AG10803 (cell line): ENCODE measurements around the gene ANKRD9.

Experiments used
- DNase-seq: peaks from one replicate; pipeline ENCODE4 v3.0.0; 2010; ENCODE audit warnings: low read depth
- H3K4me3 ChIP-seq: 2 replicates; pipeline ENCODE4 v1.5.1; 2011; ENCODE audit warnings: mild to moderate bottlenecking, low read length, control low read depth
- CTCF ChIP-seq: conservative IDR thresholded peaks from 2 replicates; pipeline ENCODE4 v1.5.1; 2011; ENCODE audit warnings: mild to moderate bottlenecking, low read length, control low read depth, inconsistent platforms

Gene ANKRD9

DNA sequence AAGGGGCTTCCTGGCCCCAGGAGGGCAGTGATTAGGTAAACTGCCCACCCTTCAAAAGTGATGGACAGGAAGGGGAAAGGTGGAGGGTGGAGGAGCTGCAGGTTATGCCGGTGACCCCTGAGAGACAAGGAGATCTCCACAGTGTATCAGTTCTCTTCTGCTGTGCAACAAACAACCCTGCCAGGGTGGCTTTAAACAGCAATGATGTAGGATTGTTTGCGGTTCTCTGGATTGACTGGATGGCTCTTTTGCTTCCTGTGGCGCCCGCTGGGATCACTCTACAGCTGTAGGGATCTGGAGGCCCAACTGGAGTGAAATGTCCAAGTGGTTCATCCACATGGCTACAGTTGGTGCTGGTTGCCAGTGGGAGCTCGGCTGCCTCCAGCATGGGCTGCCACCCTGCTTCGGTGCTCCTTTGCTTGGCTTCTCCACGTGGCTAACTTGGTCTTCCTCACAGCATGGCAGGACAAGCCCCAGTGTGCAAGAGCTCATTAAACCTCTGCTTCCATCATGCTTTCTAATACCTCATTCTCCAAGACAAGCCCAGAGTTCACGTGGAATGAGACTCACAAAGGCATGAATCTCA, 8.6 kb upstream of the ANKRD9 start:
- no peak for TF ChIP-seq CTCF
- H3K4me3 ChIP-seq, result no peak overlapping the region
- no peak for DNase-seq

DNA sequence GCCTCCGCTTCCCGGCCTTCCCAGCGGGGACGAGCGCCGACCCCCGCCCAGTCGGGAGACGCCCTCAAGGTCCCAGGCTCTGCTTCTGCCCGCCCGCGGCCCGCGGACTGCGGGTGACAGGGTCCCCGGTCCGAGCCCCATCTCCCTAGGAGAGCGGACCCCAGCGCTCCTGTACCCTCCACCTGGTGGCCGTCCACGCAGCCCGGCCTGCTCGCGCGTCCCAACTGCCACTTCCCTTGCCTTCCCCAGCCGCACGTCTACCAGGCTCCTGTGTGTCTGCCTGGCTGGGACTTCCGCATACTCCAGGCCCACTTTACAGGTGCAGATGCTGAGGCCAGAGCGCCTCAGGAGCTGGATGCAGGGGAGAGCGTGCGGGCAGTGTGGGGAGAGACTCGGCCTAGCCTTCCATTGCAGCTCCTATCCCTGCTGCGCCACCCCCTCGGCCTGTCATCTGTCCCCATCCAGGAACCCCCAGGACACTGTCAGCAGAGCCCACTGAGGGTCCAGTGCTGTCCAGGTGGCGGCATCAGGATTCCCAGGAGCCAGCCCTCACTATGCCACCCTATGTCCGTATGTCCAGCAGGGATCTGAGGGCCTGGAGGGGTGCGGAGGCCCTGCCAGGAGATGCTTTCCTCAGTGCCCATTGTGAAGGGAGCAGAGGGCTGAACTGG, 8.0 kb upstream of the ANKRD9 start:
- TF ChIP-seq CTCF, result no peak
- peak overlapping the region; percentile 51 for H3K4me3 ChIP-seq
- no peak for DNase-seq

GRCh38 chr14:102516531-102517391, 7.2 kb upstream of the ANKRD9 start:
- H3K4me3 ChIP-seq, result peak overlapping the region; percentile 65
- peak; percentile 39 for TF ChIP-seq CTCF
- no peak for DNase-seq

DNA sequence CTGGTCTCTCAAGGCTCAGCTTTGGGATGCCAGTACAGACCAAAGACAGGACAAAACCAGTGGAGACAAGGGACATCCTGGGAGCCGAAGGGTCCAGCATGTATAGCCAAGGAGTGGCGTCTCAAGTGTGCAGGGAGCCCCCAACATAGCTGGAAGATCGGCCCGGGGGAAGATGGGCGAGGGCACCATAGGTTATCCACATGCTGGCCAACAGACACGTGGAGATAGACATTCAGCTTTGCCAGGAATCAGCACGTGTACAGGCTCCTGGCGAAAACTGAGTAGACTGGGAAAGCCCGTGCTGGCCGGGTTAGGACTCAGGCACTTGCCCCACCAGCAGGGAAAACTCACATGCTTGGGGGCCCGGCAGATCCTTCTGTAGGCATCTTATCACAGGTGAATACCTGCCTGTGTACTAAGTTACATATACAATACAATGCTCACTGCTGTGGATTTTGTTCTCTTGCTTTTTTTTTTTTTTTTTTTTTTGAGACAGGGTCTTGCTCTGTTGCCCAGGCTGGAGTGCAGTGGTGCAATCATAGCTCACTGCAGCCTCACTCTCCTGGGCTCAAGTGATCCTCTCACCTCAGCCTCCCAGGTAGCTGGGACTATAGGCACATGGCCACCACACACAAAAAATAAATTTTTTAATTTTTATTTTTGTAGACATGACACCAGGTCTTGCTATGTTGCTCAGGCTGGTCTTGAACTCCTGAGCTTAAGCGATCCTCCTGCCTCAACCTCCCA, 5.6 kb upstream of the ANKRD9 start:
- H3K4me3 ChIP-seq, result no peak overlapping the region
- DNase-seq, result no peak
- no peak for TF ChIP-seq CTCF

DNA sequence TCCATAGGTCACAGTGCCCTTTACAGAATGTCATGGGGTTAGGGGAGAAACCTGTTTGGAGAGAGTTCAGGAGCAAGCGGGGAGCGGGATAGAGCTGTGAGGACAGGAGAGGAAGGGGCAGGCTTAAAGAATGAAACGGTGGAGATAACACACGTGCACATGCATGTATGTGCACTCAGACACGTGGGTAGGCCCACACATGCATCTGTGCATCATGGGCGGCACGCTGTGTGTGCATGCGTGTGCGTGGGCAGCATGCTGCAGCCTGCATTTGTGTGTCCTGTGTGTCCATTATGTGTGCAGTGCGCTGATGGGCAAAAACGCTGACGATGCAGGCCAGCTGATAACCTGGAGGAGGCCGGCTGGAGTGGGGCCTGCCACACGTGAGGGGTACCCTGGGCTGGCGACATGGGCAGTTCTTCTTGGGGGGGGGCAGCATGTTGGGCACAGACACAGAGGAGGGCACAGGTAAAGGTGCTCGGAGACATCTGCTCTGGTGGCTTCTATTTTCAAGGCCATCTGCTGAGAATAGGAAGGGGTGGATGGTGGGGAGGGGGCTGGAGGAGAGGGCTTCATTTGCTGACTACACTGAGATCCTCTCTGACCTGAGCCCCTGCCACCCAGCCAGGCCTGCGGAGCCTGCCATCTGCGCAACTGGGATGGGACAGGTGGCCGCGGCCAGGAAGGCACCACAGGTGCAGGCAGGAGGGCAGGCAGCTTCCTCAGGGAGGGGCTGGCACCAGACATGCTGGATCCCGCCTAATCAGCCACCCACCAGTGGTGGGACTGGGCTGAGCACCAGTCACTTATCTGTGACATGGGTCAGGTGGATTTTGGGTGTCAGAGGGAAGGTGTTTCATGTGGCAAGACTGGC, 4.6 kb upstream of the ANKRD9 start:
- no peak for TF ChIP-seq CTCF
- no peak overlapping the region for H3K4me3 ChIP-seq
- no peak for DNase-seq

DNA sequence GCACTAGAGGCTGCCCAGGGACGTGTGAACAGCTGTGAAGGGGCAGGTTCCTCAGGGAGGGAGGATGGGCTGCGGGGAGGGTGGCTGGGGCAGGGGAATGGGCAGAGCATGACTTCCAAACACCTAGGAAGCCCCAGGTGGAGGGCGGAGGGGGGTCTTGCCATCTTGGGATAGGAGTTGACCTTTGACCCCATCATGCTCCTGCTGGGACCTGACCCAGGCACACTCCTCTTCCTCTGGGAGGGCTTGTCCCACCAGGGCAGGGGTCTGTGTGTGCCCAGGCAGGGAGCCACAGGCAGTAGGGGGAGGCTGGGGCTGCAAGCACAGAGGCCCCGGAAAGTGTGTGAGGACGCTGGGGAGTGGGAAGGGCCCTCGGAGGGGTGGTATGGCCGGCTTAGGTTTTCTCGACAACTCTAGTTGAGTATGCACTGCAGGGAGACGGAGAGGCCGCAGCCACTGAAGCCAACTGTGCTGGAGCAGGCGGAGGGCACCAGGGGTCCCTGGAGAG, 3.3 kb upstream of the ANKRD9 start:
- DNase-seq, result no peak
- H3K4me3 ChIP-seq, result no peak overlapping the region
- no peak for TF ChIP-seq CTCF
